Endothelial cell of umbilical vein (primary cell): Measurements from ENCODE around the gene TIMP4. TPM values are rescaled to one million over a fixed set of nuclear protein-coding genes. Genes with fewer than 3 reads are reported as not detected.

Source experiments
- BruUV-seq: library from RNA; stranded (reverse); fragments of 400-500 nt; replicated peaks from 2 replicates; lab custom pipeline; 2021; lab: Mats Ljungman, UMichigan
- CTCF ChIA-PET: fragments of 300-600, 350-600 bp; sonication (Branson Sonifier 250); formaldehyde crosslinking; loops from one replicate; lab custom pipeline; 2021; ENCODE audit warnings: antibody characterized with exemption, inconsistent platforms; lab: Charles Lee
- POLR2A ChIA-PET: fragments of 300-600, 350-600 bp; sonication (Branson Sonifier 250); formaldehyde crosslinking; loops from one replicate; lab custom pipeline; 2021; ENCODE audit warnings: antibody characterized with exemption, inconsistent platforms; lab: Charles Lee
- DNase-seq: peaks from one replicate; pipeline ENCODE4 v3.0.0-alpha.2; 2011; ENCODE audit warnings: low read depth, low spot score
- FAIRE-seq: peaks from 2 replicates; lab custom pipeline; 2011; peaks lifted over from hg19 to GRCh38; lab: Jason Lieb, UNC
- H2AFZ ChIP-seq: 2 replicates; pipeline ENCODE4 v1.6.0; 2012; ENCODE audit warnings: low read depth, low read length, control low read depth, inconsistent platforms
- H3K27ac ChIP-seq: 2 replicates; pipeline ENCODE4 v1.5.1; 2011; ENCODE audit warnings: low read depth, mild to moderate bottlenecking, control low read depth, low read length, moderate library complexity; ENCODE audit not compliant: insufficient read depth
- H3K27me3 ChIP-seq, 2 experiments: 2 replicates each; pipeline versions ENCODE4 v1.6.0 to v1.6.1; 2011; ENCODE audit warnings: low read length in 2 of 2, mixed read lengths in 1 of 2; ENCODE audit not compliant: control insufficient read depth in 2 of 2, insufficient read depth in 2 of 2
- H3K36me3 ChIP-seq, 2 experiments: 2 replicates in 1 of 2; 3 replicates in 1 of 2; pipeline ENCODE4 v1.5.1; 2011; ENCODE audit warnings: low read length in 2 of 2, mild to moderate bottlenecking in 1 of 2, moderate library complexity in 1 of 2; ENCODE audit not compliant: control insufficient read depth in 2 of 2, insufficient read depth in 2 of 2; ENCODE audit errors: extremely low read depth in 1 of 2
- H3K4me1 ChIP-seq: 3 replicates; pipeline ENCODE4 v1.5.1; 2011; ENCODE audit warnings: mild to moderate bottlenecking, low read length; ENCODE audit not compliant: control insufficient read depth, insufficient read depth; ENCODE audit errors: extremely low read depth
- H3K4me2 ChIP-seq: 2 replicates; pipeline ENCODE4 v1.6.1; 2011; ENCODE audit warnings: low read length, control low read depth, mixed read lengths; ENCODE audit not compliant: insufficient read depth
- H3K4me3 ChIP-seq, 3 experiments: fragments of 200-600 bp in 1 of 3; sonication (generic), shearing (Covaris generic) in 1 of 3; replicated peaks in 1 of 3; 2 replicates each; pipeline ENCODE4 v1.5.1; 2011 to 2016; ENCODE audit warnings: control low read depth in 3 of 3, low read length in 3 of 3, mild to moderate bottlenecking in 2 of 3, inconsistent platforms in 1 of 3, low read depth in 1 of 3, moderate library complexity in 1 of 3; ENCODE audit not compliant: insufficient read depth in 1 of 3
- H3K79me2 ChIP-seq: 2 replicates; pipeline ENCODE4 v1.6.0; 2012; ENCODE audit warnings: low read length, inconsistent platforms; ENCODE audit not compliant: control insufficient read depth, insufficient read depth
- H3K9ac ChIP-seq: replicated peaks from 2 replicates; pipeline ENCODE3; 2011; ENCODE audit warnings: low read length, control low read depth; ENCODE audit not compliant: insufficient read depth; ENCODE audit errors: extremely low read depth
- H3K9me1 ChIP-seq: replicated peaks from 3 replicates; pipeline ENCODE4 v1.6.0; 2011; ENCODE audit warnings: mild to moderate bottlenecking, low read length; ENCODE audit not compliant: control insufficient read depth, insufficient read depth; ENCODE audit errors: extremely low read depth
- H3K9me3 ChIP-seq: replicated peaks from 2 replicates; pipeline ENCODE4 v1.5.1; 2012; ENCODE audit warnings: low read length, inconsistent platforms; ENCODE audit not compliant: control insufficient read depth, insufficient read depth
- H4K20me1 ChIP-seq: replicated peaks from 2 replicates; pipeline ENCODE3; 2011; ENCODE audit warnings: mild to moderate bottlenecking, low read length; ENCODE audit not compliant: control insufficient read depth, insufficient read depth; ENCODE audit errors: extremely low read depth
- EZH2 ChIP-seq: IDR thresholded peaks from 2 replicates; pipeline ENCODE4 v1.6.1; 2012; ENCODE audit warnings: borderline replicate concordance, low read depth, mild to moderate bottlenecking, moderate library complexity, low read length, inconsistent platforms; ENCODE audit not compliant: severe bottlenecking
- FOS ChIP-seq: IDR thresholded peaks from 2 replicates; pipeline ENCODE4 v1.6.1; 2011; ENCODE audit warnings: mild to moderate bottlenecking, low read length, moderate library complexity, borderline replicate concordance; ENCODE audit not compliant: insufficient read depth
- GATA2 ChIP-seq: IDR thresholded peaks from 2 replicates; pipeline ENCODE4 v1.7.0; 2011; ENCODE audit warnings: low read depth, mild to moderate bottlenecking, moderate library complexity, mixed read lengths, low read length; ENCODE audit not compliant: insufficient read length, insufficient read depth
- JUN ChIP-seq: IDR thresholded peaks from 2 replicates; pipeline ENCODE4 v1.6.1; 2011; ENCODE audit warnings: borderline replicate concordance, low read depth; ENCODE audit not compliant: insufficient read length, insufficient read depth
- MYC ChIP-seq: IDR thresholded peaks from one replicate; pipeline ENCODE4 v1.6.1; 2011; ENCODE audit warnings: mild to moderate bottlenecking, low read depth, low read length
- POLR2A ChIP-seq: IDR thresholded peaks from 2 replicates; pipeline ENCODE4 v1.6.1; 2012; ENCODE audit warnings: low read depth, mild to moderate bottlenecking, control low read depth, low read length
- POLR2AphosphoS5 ChIP-seq: IDR thresholded peaks from 2 replicates; pipeline ENCODE4 v1.6.1; 2012; ENCODE audit warnings: low read depth, mild to moderate bottlenecking, control low read depth, low read length, moderate library complexity; ENCODE audit not compliant: insufficient read depth
- dilution Hi-C: fragments of 300-500 bp; cut with MboI; formaldehyde crosslinking; loops from one replicate; pipeline ENCODE4 v1.15.0; 2019; ENCODE audit warnings: low sequenced_read_pairs; ENCODE audit not compliant: extremely low pct_ligation_motif_present
- intact Hi-C: fragments of 100-400 bp; cut with micrococcal nuclease; formaldehyde crosslinking; loops from one replicate; pipeline ENCODE4 v1.10.0; 2022
- polyA plus RNA-seq, 4 experiments: library from polyadenylated mRNA; depleted of rRNA in 3 of 4; stranded (reverse) in 3 of 4; unstranded in 1 of 4; fragments of >200 nt; gene quantifications; 2 replicates each; pipeline versions ENCODE4 v1.2.1 to v1.2.3, GENCODE V29; 2011 to 2012; ENCODE audit warnings: missing spikeins in 1 of 4
- total RNA-seq: library from RNA; stranded (reverse); gene quantifications from 2 replicates; pipeline ENCODE4 v1.2.3, GENCODE V29; 2021
- TF ChIP-seq, protein P1 (sequence below): IDR thresholded peaks from 2 replicates; pipeline ENCODE4 v1.6.1; 2011; ENCODE audit not compliant: insufficient read depth, insufficient read length
- TF ChIP-seq, protein P2 (sequence below), 2 donors: IDR thresholded peaks; 1 replicate in 1 of 2; 2 replicates in 1 of 2; pipeline ENCODE4 v1.5.1; 2011; ENCODE audit warnings: low read length in 2 of 2, mild to moderate bottlenecking in 2 of 2, moderate library complexity in 2 of 2, control low read depth in 1 of 2, inconsistent platforms in 1 of 2, low read depth in 1 of 2; ENCODE audit not compliant: insufficient read depth in 1 of 2; ENCODE audit errors: extremely low read depth in 1 of 2

TIMP4 gene
- total and polyA plus RNA-seq, 2 donors (not counting 3 experiments of a cell fraction or from before 2014, with no cell fraction given), result 0.07 to 0.40 TPM

DNA sequence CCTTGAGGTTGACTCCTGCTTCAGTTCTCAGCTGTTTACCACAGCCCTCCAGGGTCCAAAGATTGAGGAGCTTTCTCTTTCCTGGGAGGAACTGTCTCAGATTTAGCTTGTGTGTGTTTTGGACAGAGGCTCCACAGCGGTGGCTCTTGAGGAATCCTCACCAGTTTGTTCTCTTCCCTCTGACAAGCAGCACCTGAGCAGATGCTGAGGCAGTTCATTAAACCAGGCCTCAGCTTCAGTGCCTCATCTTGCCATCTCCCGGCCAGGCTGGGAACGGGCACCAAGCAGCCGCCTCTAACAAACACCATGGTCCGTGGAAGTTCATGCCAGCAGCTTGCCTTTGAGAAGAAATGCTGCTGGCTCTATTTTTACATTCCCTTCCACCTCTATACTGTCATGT is 25.8 kb upstream of the TIMP4 start:
- no peak for TF ChIP-seq JUN
- TF ChIP-seq MYC, result no peak
- no peak for TF ChIP-seq POLR2AphosphoS5
- TF ChIP-seq FOS, result no peak
- TF ChIP-seq, protein P1, sequence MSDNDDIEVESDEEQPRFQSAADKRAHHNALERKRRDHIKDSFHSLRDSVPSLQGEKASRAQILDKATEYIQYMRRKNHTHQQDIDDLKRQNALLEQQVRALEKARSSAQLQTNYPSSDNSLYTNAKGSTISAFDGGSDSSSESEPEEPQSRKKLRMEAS, result no peak
- TF ChIP-seq POLR2A, result no peak
- no peak for TF ChIP-seq GATA2
- TF ChIP-seq, protein P2, sequence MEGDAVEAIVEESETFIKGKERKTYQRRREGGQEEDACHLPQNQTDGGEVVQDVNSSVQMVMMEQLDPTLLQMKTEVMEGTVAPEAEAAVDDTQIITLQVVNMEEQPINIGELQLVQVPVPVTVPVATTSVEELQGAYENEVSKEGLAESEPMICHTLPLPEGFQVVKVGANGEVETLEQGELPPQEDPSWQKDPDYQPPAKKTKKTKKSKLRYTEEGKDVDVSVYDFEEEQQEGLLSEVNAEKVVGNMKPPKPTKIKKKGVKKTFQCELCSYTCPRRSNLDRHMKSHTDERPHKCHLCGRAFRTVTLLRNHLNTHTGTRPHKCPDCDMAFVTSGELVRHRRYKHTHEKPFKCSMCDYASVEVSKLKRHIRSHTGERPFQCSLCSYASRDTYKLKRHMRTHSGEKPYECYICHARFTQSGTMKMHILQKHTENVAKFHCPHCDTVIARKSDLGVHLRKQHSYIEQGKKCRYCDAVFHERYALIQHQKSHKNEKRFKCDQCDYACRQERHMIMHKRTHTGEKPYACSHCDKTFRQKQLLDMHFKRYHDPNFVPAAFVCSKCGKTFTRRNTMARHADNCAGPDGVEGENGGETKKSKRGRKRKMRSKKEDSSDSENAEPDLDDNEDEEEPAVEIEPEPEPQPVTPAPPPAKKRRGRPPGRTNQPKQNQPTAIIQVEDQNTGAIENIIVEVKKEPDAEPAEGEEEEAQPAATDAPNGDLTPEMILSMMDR (IDR thresholded peaks at IDR 0.05; ENCODE audit: extremely low read depth in 1 of 2, insufficient read depth in 1 of 2, low read depth in 1 of 2, low read length in 2 of 2), result no peak
- TF ChIP-seq EZH2, result no peak
- dilution Hi-C loops, result no loop called here
- H3K4me2 ChIP-seq, result no peak overlapping the region
- H2AFZ ChIP-seq, result no peak overlapping the region
- no peaks in the 10 kb centered on the region for H3K36me3 ChIP-seq
- no peaks in the 10 kb centered on the region for H3K9me1 ChIP-seq
- no peak overlapping the region for H3K27ac ChIP-seq
- H3K9ac ChIP-seq, result no peak overlapping the region
- BruUV-seq, result no TSS peak
- H3K9me3 ChIP-seq, result no peaks in the 10 kb centered on the region
- DNase-seq, result no peak
- H3K4me1 ChIP-seq, result peaks cover 21% of the 10 kb centered on the region
- H3K27me3 ChIP-seq, result no peaks in the 10 kb centered on the region
- ChIA-PET CTCF (interaction anchor here (0.8 to 1.4 kb wide), 3 partner anchors 8 to 286 kb away, joined by 3 read pairs; no protein-coding TSS in a partner anchor), POLR2A (no interaction called here)
- H3K4me3 ChIP-seq, result no peak overlapping the region
- no peak for FAIRE-seq
- no peaks in the 10 kb centered on the region for H4K20me1 ChIP-seq
- intact Hi-C loops, result no loop called here
- H3K79me2 ChIP-seq, result no peaks in the 10 kb centered on the region
